GM21825 (cell line): ENCODE measurements around the gene CHRNA7.
"Not testable (repeated sequence)": the region's sequence is repeated elsewhere in the genome, so short reads cannot be mapped to it uniquely, and the experiment has no call there.

Experiments used
- ATAC-seq: cut with Tn5 transposase; IDR thresholded peaks from one replicate; pipeline ENCODE4 v1.9.1; 2021; ENCODE audit warnings: mild to moderate bottlenecking, moderate library complexity; ENCODE audit not compliant: unreplicated experiment

Gene CHRNA7

GRCh38 chr15:32119694-32120330, 89.5 kb downstream of the CHRNA7 start:
- ATAC-seq, result no peak

- ATAC-seq, result no peak
Observed at GRCh38 chr15:32120577-32121383, 90.5 kb downstream of the CHRNA7 start.

GRCh38 chr15:32121384-32121695, 91.0 kb downstream of the CHRNA7 start:
- ATAC-seq, result no peak

- ATAC-seq, result no peak
Observed at GRCh38 chr15:32122013-32122412, 91.7 kb downstream of the CHRNA7 start.

- ATAC-seq, result no peak
Observed at GRCh38 chr15:32123473-32123872, 93.2 kb downstream of the CHRNA7 start.

GRCh38 chr15:32124726-32125125, 94.4 kb downstream of the CHRNA7 start:
- ATAC-seq, result no peak

GRCh38 chr15:32125595-32125994, 95.3 kb downstream of the CHRNA7 start:
- no peak for ATAC-seq

- ATAC-seq, result no peak
Observed at GRCh38 chr15:32129815-32130214, 99.5 kb downstream of the CHRNA7 start.

GRCh38 chr15:32130823-32131222, 100.5 kb downstream of the CHRNA7 start:
- no peak for ATAC-seq

- no peak for ATAC-seq
Observed at GRCh38 chr15:32131803-32132202, 101.5 kb downstream of the CHRNA7 start.

GRCh38 chr15:32132859-32133258, 102.5 kb downstream of the CHRNA7 start:
- ATAC-seq, result no peak

GRCh38 chr15:32134842-32135241, 104.5 kb downstream of the CHRNA7 start:
- ATAC-seq, result no peak

GRCh38 chr15:32135335-32135734, 105.0 kb downstream of the CHRNA7 start:
- ATAC-seq, result no peak

GRCh38 chr15:32145512-32145911, 115.2 kb downstream of the CHRNA7 start:
- ATAC-seq, result not testable (repeated sequence)

GRCh38 chr15:32148833-32149555, 118.7 kb downstream of the CHRNA7 start:
- no peak for ATAC-seq

- ATAC-seq, result no peak
Observed at GRCh38 chr15:32152574-32152973, 122.3 kb downstream of the CHRNA7 start.

GRCh38 chr15:32153868-32154623, 123.7 kb downstream of the CHRNA7 start:
- ATAC-seq, result not testable (repeated sequence)

GRCh38 chr15:32162143-32162542, 131.8 kb downstream of the CHRNA7 start:
- ATAC-seq, result not testable (repeated sequence)

- not testable (repeated sequence) for ATAC-seq
Observed at GRCh38 chr15:32164065-32164464, 133.8 kb downstream of the CHRNA7 start.

- not testable (repeated sequence) for ATAC-seq
Observed at GRCh38 chr15:32164747-32165146, 134.4 kb downstream of the CHRNA7 start.

GRCh38 chr15:32165775-32166174, 135.5 kb downstream of the CHRNA7 start:
- not testable (repeated sequence) for ATAC-seq
